NCI-H748 (cell line): Measurements from ENCODE around the gene ANKRD10.
"Not testable (repeated sequence)": the region's sequence is repeated elsewhere in the genome, so short reads cannot be mapped to it uniquely, and the experiment has no call there.

Experiments used
- DNase-seq: peaks from one replicate; lab custom pipeline; 2025; ENCODE audit not compliant: unreplicated experiment; lab: John Stamatoyannopoulos, UW

ANKRD10 gene

GRCh38 chr13:110915057-110915873 is at the start of gene ANKRD10:
TSS of gene ANKRD10 (minus strand) at chr13:110915069. CDS start at chr13:110914934, 135 bp downstream.
- peak; percentile 99 for DNase-seq

DNA sequence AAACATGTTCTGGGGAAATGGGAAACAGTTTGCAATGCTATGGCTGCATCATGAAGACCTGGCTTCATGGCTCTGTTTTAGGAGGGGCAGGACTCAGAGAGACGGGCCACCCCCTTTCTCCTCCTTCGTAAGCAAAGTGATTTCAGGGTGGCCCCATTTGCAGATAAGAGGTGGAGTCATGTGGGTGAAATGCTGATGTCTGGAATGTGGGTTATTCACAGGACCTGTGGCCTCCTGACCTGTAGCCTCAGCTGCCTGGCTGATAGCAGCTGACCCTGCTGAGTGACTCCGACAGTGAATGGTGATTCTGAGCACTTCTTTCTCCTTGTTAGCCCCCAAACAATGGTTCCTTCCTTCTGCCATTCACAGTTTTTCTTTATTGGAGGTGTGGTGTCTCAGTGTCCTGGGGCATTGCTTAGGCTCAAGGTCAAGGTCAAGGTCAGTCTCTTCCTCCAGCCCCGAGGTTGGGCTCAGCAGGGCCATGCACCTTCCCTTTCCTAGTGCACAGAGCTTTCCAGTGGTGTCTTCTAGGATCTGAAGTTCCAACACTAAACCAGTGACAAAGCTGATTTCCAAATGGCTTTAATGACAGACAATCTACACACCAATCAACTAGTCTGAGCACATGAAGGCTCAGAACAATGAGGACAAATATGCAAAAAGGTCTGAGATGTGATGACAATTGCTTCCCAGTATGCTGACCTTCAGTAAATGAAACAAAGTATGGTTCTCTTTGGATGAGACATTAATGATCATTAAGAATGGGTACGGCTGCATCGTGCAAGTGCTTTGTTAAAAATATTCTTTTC is 49.6 kb upstream of the ANKRD10 start:
- no peak for DNase-seq

GRCh38 chr13:110963554-110963970 is 48.7 kb upstream of the ANKRD10 start:
- DNase-seq = no peak

GRCh38 chr13:110961959-110962358 is 47.1 kb upstream of the ANKRD10 start:
- no peak for DNase-seq

DNA sequence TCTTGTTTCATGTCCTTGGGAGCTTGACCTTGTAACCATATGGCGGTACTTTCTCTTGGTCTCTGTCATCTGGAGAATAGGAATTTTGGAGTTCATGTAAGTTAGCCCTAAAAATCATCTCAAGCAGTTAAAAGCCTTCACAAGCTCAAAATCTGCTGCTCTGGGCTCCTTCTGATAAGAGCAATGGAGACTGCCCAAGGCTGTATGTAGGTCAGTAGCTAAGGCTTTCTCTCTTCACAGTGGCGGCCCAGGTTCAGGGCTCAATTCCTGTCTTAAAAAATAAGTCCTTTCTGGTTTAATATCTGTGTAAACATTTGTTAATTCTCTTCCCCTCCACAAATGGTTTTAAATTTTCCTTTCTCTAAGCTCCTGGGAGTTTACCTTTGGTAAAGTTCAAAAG is 45.3 kb upstream of the ANKRD10 start:
- DNase-seq = no peak

- no peak for DNase-seq
Measured at GRCh38 chr13:110957931-110958330, 43.1 kb upstream of the ANKRD10 start.

GRCh38 chr13:110957181-110957884 is 42.5 kb upstream of the ANKRD10 start:
- DNase-seq = no peak

GRCh38 chr13:110956216-110956615 is 41.3 kb upstream of the ANKRD10 start:
- DNase-seq = not testable (repeated sequence)

- DNase-seq = not testable (repeated sequence)
Measured at GRCh38 chr13:110955608-110956007, 40.7 kb upstream of the ANKRD10 start.

DNA sequence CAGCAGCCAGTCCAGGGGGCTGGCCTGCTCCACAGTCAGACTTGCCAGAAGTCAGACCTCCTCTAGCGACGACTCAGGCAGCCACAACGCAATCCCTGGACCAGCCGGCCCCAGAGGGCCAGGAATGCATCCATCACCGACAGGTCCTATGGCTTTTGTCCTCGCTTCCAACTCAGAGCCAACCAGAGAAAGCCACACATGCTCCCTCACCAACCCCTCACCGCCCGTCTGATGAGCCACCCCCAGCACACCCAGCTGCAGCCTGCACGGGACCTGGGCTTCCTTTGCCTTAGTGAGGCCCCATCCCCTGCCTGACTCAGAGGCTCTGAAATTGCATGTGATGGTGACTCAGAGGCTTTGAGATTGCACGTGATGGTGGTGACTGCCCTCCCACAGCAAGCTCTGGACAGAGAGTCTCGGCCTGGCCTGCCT is 40.2 kb upstream of the ANKRD10 start:
- not testable (repeated sequence) for DNase-seq

- DNase-seq = not testable (repeated sequence)
Measured at GRCh38 chr13:110954533-110954920, 39.7 kb upstream of the ANKRD10 start.

GRCh38 chr13:110953833-110954532 is 39.1 kb upstream of the ANKRD10 start:
- DNase-seq = no peak

DNA sequence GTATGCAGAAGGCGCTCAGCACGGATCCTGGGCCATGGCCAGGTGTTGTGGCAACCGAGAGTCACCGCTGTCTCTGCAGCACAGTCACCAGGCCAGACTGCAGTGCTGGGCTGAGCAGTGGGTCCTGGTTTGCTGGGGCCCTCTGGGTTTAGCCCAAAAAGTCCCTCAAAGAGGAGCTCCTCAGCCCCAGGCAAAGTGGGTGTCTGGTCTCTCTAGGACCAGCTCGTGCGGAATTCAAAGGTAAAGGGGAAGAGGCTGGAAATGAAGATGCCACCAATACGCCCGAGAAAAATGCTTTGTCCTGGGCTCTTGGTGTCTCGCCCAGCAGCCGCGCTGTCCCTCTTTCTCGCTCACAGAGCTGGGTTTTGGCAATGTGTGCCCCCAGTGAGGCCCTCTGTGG is 38.5 kb upstream of the ANKRD10 start:
- DNase-seq = no peak

GRCh38 chr13:110952135-110952534 is 37.3 kb upstream of the ANKRD10 start:
- DNase-seq = not testable (repeated sequence)

GRCh38 chr13:110950819-110951570 is 36.1 kb upstream of the ANKRD10 start:
- no peak for DNase-seq

- no peak for DNase-seq
Measured at GRCh38 chr13:110950356-110950755, 35.5 kb upstream of the ANKRD10 start.

GRCh38 chr13:110949628-110950027 is 34.8 kb upstream of the ANKRD10 start:
- no peak for DNase-seq

DNA sequence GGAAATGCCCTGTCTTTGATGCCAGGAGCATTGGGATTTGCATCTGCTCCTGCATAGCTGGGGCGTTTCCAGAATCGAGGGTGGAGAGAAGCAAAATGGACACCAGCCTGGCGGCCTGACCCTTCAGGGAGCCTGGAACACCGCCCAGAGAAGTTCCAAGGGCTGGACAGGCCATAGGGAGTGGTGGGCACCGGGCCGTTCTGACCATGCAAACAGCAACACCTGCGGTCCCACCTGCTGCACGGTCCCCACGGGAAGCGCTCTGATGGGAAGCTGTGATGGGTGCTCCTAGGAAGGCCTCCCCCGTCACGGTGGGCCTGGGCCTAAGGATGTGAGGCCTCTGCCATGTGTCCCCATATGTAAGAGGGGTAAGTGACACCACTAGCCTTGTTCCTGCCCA is 34.2 kb upstream of the ANKRD10 start:
- no peak for DNase-seq

- DNase-seq = not testable (repeated sequence)
Measured at GRCh38 chr13:110947338-110947737, 32.5 kb upstream of the ANKRD10 start.
